Body of pancreas (tissue), 4 donors: ENCODE data around the gene VPS26A.

Experiments
- CTCF ChIP-seq, 7 experiments: fragments of 450-650 bp in 4 of 7; fragments of 200-600 bp in 3 of 7; sonication (generic) in 3 of 7; IDR thresholded peaks; one replicate each; pipeline ENCODE4 v1.5.1; 2016 to 2019; ENCODE audit warnings: antibody characterized with exemption in 7 of 7
- POLR2A ChIP-seq, 3 donors: fragments of 450-650 bp; IDR thresholded peaks; one replicate each; pipeline ENCODE4 v1.6.1; 2016; ENCODE audit warnings: antibody characterized with exemption in 3 of 3, mild to moderate bottlenecking in 2 of 3

- TF ChIP-seq CTCF (IDR thresholded peaks at IDR 0.05) (no peak), POLR2A (IDR thresholded peaks at IDR 0.05) (no peak)
Observed at GRCh38 chr10:69202332-69202731, 78.4 kb downstream of the VPS26A start.
